ENCODE measurements around the gene TNFAIP8L3.

DNA sequence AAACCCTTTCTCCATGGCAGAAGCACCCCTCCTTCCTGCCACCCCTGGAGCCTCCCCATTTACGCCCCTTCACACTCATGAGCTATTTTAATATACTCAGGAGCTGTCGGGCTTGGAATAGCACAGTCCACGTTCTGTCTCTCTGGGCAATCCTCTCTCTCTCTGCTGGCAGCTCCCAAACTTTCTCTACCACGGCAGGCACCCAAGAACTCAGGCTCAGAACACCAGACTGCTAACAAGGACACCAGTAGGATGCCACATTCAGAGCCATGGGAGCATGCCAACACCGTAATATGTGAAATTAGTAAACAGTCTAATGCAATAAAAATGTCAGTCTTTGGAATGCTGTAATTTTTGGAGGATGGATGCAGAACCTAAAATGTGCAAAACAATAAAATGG is 19.3 kb downstream of the TNFAIP8L3 start:
- no peak for TF ChIP-seq CTCF (IDR thresholded peaks at IDR 0.05)
- TF ChIP-seq EZH2 (IDR thresholded peaks at IDR 0.05) = no peak
- no peak for TF ChIP-seq EZH2phosphoT487 (IDR thresholded peaks at IDR 0.05)

Data from neural progenitor cell (in vitro differentiated cells).